ENCODE results near the gene HUS1B.

Gene HUS1B

DNA sequence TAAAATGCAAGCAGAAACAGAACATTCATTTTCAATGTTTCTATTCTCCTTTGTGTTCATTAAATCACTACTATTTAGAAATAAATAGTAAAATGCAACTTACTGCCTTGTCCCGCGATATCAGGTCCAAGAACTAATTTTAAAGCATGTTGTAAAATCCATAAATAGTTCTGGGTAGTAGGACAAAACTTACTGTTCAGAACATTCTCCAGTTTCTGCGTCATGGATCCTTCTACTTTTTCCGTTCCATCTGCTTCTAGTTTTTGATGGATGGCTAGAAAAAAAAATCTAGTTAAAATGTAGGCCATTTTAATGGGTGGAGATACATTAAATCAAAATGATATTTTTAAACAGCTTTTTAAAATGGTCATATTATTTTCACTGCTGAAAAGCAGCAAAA is 47.0 kb downstream of the HUS1B start:
- TF ChIP-seq CTCF (IDR thresholded peaks at IDR 0.05; ENCODE audit: extremely low read depth, missing control alignments), result no peak
- no peak for DNase-seq (ENCODE audit: low spot score)

- no peak for DNase-seq (ENCODE audit: low spot score)
Measured at GRCh38 chr6:606829-607379, 50.0 kb downstream of the HUS1B start.

More at GRCh38 chr6:606829-607379, 50.0 kb downstream of the HUS1B start:
- no peak for TF ChIP-seq CTCF (IDR thresholded peaks at IDR 0.05; ENCODE audit: extremely low read depth, missing control alignments)

Measured in GM20000 (cell line).